Skeletal muscle satellite cell (primary cell): ENCODE data around the gene PHOSPHO1.

Experiments used
- H3K27me3 ChIP-seq: 2 replicates; pipeline ENCODE4 v1.7.0; 2013; ENCODE audit warnings: low read length; ENCODE audit not compliant: control insufficient read depth, insufficient read depth
- H3K36me3 ChIP-seq: 2 replicates; pipeline ENCODE4 v1.7.0; 2013; ENCODE audit warnings: mild to moderate bottlenecking, control low read depth, low read length; ENCODE audit not compliant: insufficient read depth
- H3K4me1 ChIP-seq: 2 replicates; pipeline ENCODE4 v1.7.0; 2013; ENCODE audit warnings: low read length; ENCODE audit not compliant: control insufficient read depth, insufficient read depth
- H3K4me2 ChIP-seq: 2 replicates; pipeline ENCODE4 v1.7.0; 2013; ENCODE audit warnings: mild to moderate bottlenecking, low read length
- H3K4me3 ChIP-seq: 2 replicates; pipeline ENCODE4 v1.7.0; 2013; ENCODE audit warnings: low read length
- H3K9ac ChIP-seq: 2 replicates; pipeline ENCODE4 v1.7.0; 2013; ENCODE audit warnings: mild to moderate bottlenecking, low read depth, low read length, moderate library complexity
- H3K9me3 ChIP-seq: replicated peaks from 2 replicates; pipeline ENCODE4 v1.7.0; 2013; ENCODE audit warnings: mild to moderate bottlenecking, control low read depth, low read length

PHOSPHO1 gene

DNA sequence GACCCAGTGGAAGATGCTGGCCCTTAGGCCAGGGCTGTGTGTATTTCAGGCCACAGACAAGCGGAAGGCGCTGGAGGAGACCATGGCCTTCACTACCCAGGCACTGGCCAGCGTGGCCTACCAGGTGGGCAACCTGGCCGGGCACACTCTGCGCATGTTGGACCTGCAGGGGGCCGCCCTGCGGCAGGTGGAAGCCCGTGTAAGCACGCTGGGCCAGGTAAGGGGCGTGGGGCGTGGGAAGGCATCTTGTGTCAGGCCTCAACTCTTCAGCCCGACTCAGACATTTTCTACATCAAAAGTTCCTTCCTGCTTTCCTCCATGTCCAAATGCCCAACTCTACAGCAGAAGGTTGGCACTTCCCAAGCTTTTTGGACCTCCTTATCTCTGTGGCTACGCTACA is 14.1 kb downstream of the PHOSPHO1 start:
- Histone ChIP-seq H3K9ac (no peak overlapping the region), H3K4me3 (no peak overlapping the region), H3K27me3 (peaks cover 39% of the 10 kb centered on the region), H3K4me2 (no peak overlapping the region), H3K4me1 (no peaks in the 10 kb centered on the region), H3K36me3 (no peaks in the 10 kb centered on the region), H3K9me3 (no peaks in the 10 kb centered on the region)

DNA sequence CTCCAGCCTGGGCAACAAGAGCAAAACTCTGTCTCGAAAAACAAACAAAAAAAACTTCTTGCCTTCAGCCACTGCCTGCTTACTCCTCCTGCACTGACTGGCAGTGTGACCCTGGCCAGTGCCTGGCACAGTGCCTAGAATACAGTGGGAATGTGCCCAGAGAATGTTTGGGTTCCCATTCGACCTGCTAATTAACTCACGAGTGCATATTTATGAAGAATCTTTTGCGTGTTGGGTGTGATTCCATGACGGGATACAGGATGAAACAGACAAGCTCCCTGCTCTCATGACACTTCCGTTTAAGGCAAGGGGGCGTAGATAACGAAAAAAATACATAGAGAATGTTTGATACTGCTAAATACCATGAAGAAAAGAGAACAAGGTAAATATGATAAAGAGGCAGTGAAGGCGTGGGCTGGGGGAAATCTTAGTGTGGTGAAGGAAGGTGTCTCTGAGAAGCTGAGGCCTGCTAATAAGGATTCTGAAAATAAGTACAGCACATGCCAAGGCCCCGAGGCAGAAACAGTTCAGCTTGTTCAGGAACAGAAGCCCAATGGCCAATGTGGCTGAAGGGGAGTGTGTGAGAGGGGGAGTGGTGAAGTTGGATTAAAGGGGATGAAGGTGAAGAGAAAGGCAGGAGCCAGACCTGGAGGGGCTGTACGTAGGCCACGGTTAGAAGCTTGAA is 15.8 kb downstream of the PHOSPHO1 start:
- no peaks in the 10 kb centered on the region for H3K9me3 ChIP-seq
- H3K4me3 ChIP-seq = no peak overlapping the region
- H3K4me2 ChIP-seq = no peak overlapping the region
- no peaks in the 10 kb centered on the region for H3K36me3 ChIP-seq
- H3K27me3 ChIP-seq = peaks cover 51% of the 10 kb centered on the region
- no peak overlapping the region for H3K9ac ChIP-seq
- peaks cover 6% of the 10 kb centered on the region for H3K4me1 ChIP-seq

DNA sequence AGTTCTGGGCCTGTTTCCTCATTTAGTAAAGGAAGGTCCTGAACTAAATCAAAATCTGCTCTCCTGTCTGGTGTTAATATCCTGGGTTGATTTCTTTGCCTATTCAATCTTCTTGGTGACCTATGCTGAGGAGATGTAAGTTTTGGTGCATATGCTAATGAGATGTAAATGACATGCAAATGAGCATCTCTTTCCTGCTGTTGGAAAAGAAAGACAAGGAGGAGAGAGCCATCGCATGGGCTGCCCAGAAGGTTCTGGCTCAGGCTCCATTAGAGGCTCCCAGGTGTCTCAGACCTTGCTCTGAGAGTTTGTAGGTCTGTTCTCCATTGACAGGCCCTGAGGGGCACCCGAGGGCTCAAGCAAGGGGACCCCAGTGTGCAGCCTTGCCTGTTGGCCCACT is 16.7 kb downstream of the PHOSPHO1 start:
- Histone ChIP-seq H3K4me1 (peaks cover 13% of the 10 kb centered on the region), H3K9me3 (no peaks in the 10 kb centered on the region), H3K36me3 (no peaks in the 10 kb centered on the region), H3K4me3 (no peak overlapping the region), H3K4me2 (no peak overlapping the region), H3K27me3 (peaks cover 55% of the 10 kb centered on the region), H3K9ac (no peak overlapping the region)

DNA sequence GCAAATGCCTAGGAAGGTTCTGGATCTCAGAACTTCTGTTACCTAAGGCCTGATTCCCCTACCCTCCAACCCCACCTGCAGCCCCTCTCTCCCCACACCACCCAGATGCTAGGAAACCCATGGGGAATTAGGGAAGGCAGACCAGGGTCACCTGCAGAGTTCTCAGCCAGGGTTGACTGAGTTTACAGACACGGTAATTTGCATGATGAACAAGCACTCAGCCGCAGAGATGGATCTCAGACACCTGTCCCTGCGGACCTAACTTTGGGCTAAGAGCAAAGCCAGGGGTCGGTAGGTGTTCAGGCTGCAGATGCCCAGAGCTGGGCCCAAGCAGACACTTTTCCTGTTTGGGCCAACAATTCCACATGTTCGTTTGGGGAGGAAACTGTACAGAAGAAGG is 17.2 kb downstream of the PHOSPHO1 start:
- Histone ChIP-seq H3K4me1 (peaks cover 13% of the 10 kb centered on the region), H3K27me3 (peaks cover 56% of the 10 kb centered on the region), H3K9me3 (no peaks in the 10 kb centered on the region), H3K9ac (no peak overlapping the region), H3K4me3 (no peak overlapping the region), H3K4me2 (no peak overlapping the region), H3K36me3 (no peaks in the 10 kb centered on the region)

DNA sequence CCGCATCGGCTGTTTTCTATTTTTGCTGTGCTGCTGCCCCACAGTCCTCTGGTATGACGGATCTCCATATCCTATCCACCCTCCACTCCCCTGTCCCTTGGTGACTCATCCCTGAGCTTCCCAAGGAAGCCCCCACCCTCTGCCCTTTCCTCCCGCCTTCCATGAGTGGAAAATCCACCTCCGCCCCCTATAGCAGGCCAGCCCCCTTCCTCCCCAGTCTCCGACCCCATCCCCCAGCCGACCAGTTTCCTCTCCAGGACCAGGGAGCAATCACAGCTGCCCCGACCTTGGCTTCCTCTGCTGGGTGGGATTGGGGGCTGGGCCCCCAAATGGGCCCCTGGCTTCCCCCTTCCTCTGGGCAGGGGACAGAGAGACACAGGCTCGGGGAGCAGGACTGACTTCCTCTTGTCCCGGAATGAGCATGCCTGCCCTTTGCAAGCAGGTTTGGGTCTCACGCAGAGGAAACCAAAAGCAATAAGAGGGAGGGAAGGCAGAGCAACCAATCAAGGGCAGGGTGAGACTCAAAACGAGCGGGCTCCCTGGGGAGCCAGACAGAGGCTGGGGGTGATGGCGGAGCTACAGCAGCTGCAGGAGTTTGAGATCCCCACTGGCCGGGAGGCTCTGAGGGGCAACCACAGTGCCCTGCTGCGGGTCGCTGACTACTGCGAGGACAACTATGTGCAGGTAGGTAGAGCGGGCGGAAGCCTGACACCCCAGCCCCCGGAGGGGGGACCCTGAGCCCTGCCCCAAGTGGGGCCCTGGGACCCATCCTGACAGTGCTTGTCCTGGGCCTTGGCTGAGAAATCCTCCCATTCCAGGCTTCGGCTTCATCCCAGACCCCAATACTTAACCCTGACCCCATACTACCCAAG is 20.2 kb downstream of the PHOSPHO1 start, which contains the start of the genes ABI3 and GNGT2:
ABI3 (plus strand) TSS at position 550 of the 872 bp plus-strand sequence; CDS start at position 568, 18 bp downstream.
GNGT2 (minus strand) TSS at position 417 of the 872 bp plus-strand sequence. CDS start 3,152 bp downstream, outside the sequence.
- Histone ChIP-seq H3K4me2 (peak within 1 kb of the TSS; percentile 22), H3K27me3 (peaks cover 68% of the 10 kb centered on the region), H3K36me3 (no peaks in the 10 kb centered on the region), H3K9me3 (no peaks in the 10 kb centered on the region), H3K9ac (no peak within 1 kb of the TSS), H3K4me1 (peaks cover 13% of the 10 kb centered on the region), H3K4me3 (no peak within 1 kb of the TSS)

DNA sequence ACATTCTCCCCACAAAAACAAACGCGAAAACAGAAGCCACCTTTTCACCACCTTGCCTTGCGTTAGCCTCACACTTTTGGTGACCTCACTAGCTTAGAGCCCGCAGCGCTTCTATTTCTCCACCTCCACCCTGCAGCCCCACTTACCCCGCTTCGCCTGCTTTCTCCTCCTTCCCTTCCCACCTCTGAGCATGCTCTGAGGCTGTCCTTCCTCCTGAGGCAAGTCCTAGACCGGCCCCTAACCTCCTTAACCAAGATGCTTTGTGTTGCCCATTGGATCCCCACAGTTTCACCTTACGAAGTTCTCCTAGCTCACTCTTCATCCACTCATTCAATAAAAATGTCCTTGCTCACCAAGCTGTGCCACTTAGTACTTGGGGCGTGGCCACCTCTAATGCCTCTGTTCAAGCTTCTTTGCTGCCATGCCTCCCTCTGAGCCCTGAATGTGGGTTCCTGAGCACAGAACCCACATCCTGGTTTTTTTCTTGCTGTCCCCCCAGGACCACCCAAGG is 21.5 kb downstream of the PHOSPHO1 start:
- Histone ChIP-seq H3K9ac (no peak overlapping the region), H3K4me1 (peaks cover 13% of the 10 kb centered on the region), H3K4me3 (no peak overlapping the region), H3K4me2 (no peak overlapping the region), H3K36me3 (no peaks in the 10 kb centered on the region), H3K9me3 (no peaks in the 10 kb centered on the region), H3K27me3 (peaks cover 80% of the 10 kb centered on the region)

DNA sequence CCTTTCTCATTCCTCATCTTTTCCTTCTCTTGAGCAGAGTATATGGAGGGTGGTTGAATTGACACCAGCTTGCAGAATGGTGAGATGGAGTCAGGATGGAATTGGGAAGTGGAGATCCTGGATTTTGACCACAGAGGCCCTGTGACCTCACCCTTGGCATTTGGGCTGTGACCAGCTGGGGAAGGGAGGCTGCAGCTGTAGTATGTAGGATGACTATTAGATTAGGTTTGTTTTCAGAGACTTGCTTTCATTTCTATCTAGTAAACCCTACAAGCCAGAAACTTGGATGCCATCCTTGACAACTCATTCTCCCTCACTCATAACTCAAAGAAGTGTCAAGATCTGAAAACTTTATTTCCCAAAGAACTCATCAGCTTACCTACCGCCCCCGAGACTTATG is 26.1 kb downstream of the PHOSPHO1 start:
- no peak overlapping the region for H3K9ac ChIP-seq
- H3K4me3 ChIP-seq = no peak overlapping the region
- H3K9me3 ChIP-seq = no peaks in the 10 kb centered on the region
- H3K4me1 ChIP-seq = peaks cover 5% of the 10 kb centered on the region
- H3K4me2 ChIP-seq = no peak overlapping the region
- H3K27me3 ChIP-seq = peaks cover 72% of the 10 kb centered on the region
- no peaks in the 10 kb centered on the region for H3K36me3 ChIP-seq

DNA sequence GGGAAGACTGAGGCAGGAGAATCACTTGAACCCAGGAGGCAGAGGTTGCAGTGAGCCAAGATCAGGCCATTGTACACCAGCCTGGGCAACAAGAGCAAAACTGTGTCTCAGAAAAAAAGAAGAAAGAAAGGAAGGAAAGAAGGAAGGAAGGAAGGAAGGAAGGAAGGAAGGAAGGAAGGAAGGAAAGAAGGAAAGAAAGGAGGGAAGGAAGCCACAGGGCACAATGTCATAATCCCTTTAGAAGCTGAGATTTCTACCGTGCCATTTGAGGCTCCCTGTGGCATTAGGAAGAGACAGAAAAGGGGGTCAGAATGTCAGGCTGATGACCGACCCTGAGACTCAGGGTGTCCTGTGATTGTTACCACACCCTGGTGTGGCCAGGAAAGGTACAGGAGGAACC is 26.8 kb downstream of the PHOSPHO1 start:
- no peaks in the 10 kb centered on the region for H3K4me1 ChIP-seq
- peaks cover 64% of the 10 kb centered on the region for H3K27me3 ChIP-seq
- no peaks in the 10 kb centered on the region for H3K36me3 ChIP-seq
- H3K9ac ChIP-seq = no peak overlapping the region
- H3K4me3 ChIP-seq = no peak overlapping the region
- no peak overlapping the region for H3K4me2 ChIP-seq
- no peaks in the 10 kb centered on the region for H3K9me3 ChIP-seq

DNA sequence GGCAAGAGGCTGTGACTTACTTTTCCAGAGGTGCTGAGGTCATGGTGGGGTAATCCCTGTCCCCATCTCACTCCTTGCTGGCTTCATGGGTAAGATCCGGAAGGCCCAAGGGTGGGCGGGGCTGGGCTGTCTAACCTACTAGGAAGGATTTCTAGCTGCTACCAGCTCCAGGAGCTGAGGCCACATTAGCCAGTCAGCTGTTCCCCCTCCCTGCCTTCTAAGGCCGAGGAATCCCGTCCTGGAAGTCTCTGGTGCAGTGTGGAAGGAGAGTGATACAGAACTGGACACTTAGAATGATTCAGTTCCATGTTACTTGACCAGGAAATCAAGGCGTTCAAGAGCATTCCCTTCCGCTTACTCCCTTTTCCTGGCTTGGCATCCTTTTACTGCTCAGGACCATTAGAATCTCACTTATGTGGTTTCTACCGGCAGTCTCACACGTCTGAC is 29.1 kb downstream of the PHOSPHO1 start:
- no peak overlapping the region for H3K9ac ChIP-seq
- H3K4me3 ChIP-seq = no peak overlapping the region
- peaks cover 51% of the 10 kb centered on the region for H3K27me3 ChIP-seq
- H3K4me2 ChIP-seq = no peak overlapping the region
- H3K9me3 ChIP-seq = no peaks in the 10 kb centered on the region
- no peaks in the 10 kb centered on the region for H3K36me3 ChIP-seq
- H3K4me1 ChIP-seq = peaks cover 7% of the 10 kb centered on the region

DNA sequence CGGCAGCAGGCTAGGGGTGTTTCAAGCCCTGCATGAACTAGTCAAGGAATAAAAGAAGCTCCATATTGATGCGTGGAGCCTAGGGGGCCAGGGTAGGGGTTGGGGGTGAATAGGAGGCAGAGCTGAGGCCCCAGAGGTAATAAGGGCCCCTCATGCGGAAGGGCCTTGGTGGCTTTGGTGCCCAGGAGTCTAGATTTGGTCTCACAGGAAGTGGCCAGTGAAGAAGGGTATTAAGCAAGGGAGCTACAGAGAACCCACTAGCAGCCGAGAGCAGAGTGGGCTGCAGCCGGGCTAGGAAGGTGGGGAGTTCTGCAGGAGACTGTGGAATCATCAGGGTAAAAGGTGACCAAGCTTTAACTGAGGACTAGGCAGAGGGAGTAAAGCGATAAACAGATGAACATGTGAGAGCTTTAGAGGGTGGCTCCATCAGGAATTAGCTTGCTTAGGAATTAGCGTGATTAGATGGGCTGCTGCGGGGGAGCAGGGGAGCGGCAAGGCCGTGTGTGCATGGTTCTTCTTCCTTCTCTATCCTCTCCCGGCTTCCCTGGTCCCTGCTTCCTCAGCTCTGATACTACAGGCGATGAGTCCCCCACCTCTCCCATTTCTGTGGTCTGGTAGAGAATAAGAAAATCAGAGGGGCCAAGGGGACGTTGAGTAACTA is 30.0 kb downstream of the PHOSPHO1 start:
- Histone ChIP-seq H3K36me3 (no peaks in the 10 kb centered on the region), H3K9ac (no peak overlapping the region), H3K4me2 (no peak overlapping the region), H3K27me3 (peaks cover 43% of the 10 kb centered on the region), H3K4me1 (peaks cover 7% of the 10 kb centered on the region), H3K4me3 (no peak overlapping the region), H3K9me3 (no peaks in the 10 kb centered on the region)

DNA sequence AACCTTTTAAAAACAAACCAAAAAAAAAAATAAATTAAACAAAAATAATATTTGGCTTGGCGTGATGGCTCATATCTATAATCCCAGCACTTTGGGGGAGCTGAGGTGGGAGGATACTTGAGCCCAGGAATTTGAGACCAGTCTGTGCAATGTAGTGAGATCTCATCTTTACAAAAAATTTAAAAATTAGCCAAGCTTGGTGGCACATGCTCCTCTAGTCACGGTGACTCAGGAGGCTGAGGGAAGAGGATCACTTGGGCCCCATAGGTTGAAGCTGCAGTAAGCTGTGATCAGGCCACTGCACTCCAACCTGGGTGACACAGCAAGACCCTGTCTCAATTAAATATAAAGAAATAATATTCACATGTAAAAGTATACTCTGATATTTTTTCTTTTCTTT is 32.4 kb downstream of the PHOSPHO1 start:
- Histone ChIP-seq H3K4me1 (peaks cover 17% of the 10 kb centered on the region), H3K27me3 (peaks cover 22% of the 10 kb centered on the region), H3K4me2 (no peak overlapping the region), H3K9ac (no peak overlapping the region), H3K36me3 (no peaks in the 10 kb centered on the region), H3K4me3 (no peak overlapping the region), H3K9me3 (no peaks in the 10 kb centered on the region)
